A673 (cell line): ENCODE measurements around the gene SLC15A3.

Experiments used
- CTCF ChIP-seq: fragments of 300-800, 200-600 bp; sonication (generic); conservative IDR thresholded peaks from 2 replicates; pipeline ENCODE4 v1.5.1; 2017; ENCODE audit warnings: low read depth, mild to moderate bottlenecking, antibody characterized with exemption, low read length, moderate library complexity, mixed read lengths
- EZH2 ChIP-seq: fragments of 200-600 bp; sonication (generic); IDR thresholded peaks from 2 replicates; pipeline ENCODE4 v1.6.1; 2017; ENCODE audit warnings: borderline replicate concordance, low read depth, mild to moderate bottlenecking, mixed read lengths, antibody characterized with exemption, low read length; ENCODE audit not compliant: poor library complexity, severe bottlenecking

GRCh38 chr11:60899977-60900376 lies 52.0 kb downstream of the SLC15A3 start:
- TF ChIP-seq EZH2 (no peak), CTCF (no peak)
